Measurements from ENCODE around the gene R3HDM4. TPM values are rescaled to one million over a fixed set of nuclear protein-coding genes. Genes with fewer than 3 reads are reported as not detected.

The R3HDM4 gene
- total RNA-seq, 1 experiment from 2014 or later = 57.7 TPM

DNA sequence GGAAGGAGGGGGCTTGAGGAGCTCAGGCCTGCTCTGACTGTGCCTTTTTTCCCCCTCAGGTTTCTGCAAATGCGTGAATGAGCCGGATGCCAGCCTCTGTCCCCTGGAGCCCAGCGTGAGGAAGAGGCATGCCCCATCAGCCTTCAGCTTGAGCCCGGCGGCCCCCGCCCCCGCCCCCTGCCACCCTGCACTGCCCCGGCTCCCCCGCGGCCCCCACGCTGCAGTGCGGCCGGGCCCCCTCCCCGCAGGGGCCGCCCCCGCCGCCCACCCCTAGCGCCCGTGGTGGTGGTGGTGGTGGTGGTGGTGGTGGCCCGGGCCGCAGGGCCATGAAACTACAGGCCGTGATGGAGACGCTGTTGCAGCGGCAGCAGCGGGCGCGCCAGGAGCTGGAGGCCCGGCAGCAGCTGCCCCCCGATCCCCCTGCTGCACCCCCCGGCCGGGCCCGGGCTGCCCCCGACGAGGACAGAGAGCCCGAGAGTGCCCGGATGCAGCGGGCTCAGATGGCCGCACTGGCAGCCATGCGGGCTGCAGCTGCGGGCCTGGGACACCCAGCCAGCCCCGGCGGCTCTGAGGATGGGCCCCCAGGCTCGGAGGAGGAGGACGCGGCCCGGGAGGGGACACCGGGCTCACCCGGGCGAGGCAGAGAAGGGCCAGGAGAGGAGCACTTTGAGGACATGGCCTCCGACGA lies 16.3 kb upstream of the R3HDM4 start:
- Histone ChIP-seq H3K36me3 (ENCODE audit: control insufficient read depth, insufficient read depth, low read length) (peaks cover 3% of the 10 kb centered on the region), H3K9me3 (no peaks in the 10 kb centered on the region), H3K4me3 (ENCODE audit: low read depth, low read length) (no peak overlapping the region), H3K4me1 (peaks cover 34% of the 10 kb centered on the region), H3K27me3 (replicated peaks; ENCODE audit: control insufficient read depth, insufficient read depth, low read length) (no peaks in the 10 kb centered on the region)
- H3K36me3 Mint-ChIP-seq (ENCODE audit: insufficient read depth, unreplicated experiment) = peaks cover 57% of the 10 kb centered on the region
- CTCF ChIA-PET = no interaction called here
- H3K4me1 Mint-ChIP-seq (ENCODE audit: low read depth, unreplicated experiment) = no peaks in the 10 kb centered on the region
- H3K27ac Mint-ChIP-seq (ENCODE audit: unreplicated experiment) = no peak overlapping the region
- intact Hi-C loops (cut with micrococcal nuclease; ENCODE audit: unreplicated experiment) = no loop called here
- no peaks in the 10 kb centered on the region for H3K9me3 Mint-ChIP-seq (ENCODE audit: unreplicated experiment)
- no peaks in the 10 kb centered on the region for H3K27me3 Mint-ChIP-seq (ENCODE audit: insufficient read depth, unreplicated experiment)
- no peak for TF ChIP-seq CTCF (IDR thresholded peaks at IDR 0.05; ENCODE audit: insufficient read depth in 1 of 2, low read depth in 1 of 2, low read length in 1 of 2, severe bottlenecking in 1 of 2, unreplicated experiment in 1 of 2)
- H3K4me3 Mint-ChIP-seq (ENCODE audit: unreplicated experiment) = no peak overlapping the region
- BruUV-seq (replicated peaks) = no TSS peak
- no peak for DNase-seq
- POLR2A ChIA-PET = no interaction called here

DNA sequence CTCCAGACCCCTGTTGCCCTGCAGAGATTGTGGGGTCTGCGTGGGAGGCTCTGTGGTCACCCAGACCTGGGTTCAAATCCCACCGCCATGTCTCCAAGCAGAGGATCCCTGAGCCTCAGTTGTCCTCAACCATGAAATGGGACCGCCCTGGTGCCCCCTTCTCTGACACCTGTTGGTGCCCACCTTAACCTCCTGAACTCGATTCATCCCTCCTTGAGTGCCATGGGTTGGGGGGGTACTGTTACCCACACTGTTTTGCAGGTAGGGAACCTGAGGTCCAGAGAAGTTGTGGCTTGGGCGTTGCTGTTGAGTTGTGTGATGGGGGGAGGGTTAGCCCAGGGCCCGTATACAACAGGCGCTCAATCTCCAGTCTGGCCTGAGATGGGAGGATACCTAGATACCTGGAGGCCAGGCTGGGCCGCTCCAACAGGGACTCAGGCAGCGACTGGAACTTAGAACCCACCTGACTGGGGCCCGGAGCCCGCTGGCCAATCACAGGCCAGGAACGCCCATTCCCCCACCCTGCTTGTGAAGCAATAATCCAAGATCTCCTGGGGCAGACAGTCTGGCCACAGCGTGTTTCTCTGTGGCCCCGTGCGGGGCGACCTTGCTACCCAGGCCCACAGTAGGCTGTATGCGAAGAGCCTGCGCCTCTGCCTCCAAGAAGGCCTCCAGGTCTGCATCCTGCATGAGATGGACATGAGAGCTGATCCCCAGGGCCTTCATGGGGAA lies 15.6 kb upstream of the R3HDM4 start:
- intact Hi-C loops (cut with micrococcal nuclease; ENCODE audit: unreplicated experiment) = no loop called here
- no peaks in the 10 kb centered on the region for H3K9me3 Mint-ChIP-seq (ENCODE audit: unreplicated experiment)
- no peaks in the 10 kb centered on the region for H3K4me1 Mint-ChIP-seq (ENCODE audit: low read depth, unreplicated experiment)
- no peaks in the 10 kb centered on the region for H3K27me3 ChIP-seq (replicated peaks; ENCODE audit: control insufficient read depth, insufficient read depth, low read length)
- CTCF ChIA-PET = no interaction called here
- peaks cover 3% of the 10 kb centered on the region for H3K36me3 ChIP-seq (ENCODE audit: control insufficient read depth, insufficient read depth, low read length)
- no peak overlapping the region for H3K27ac Mint-ChIP-seq (ENCODE audit: unreplicated experiment)
- H3K9me3 ChIP-seq = no peaks in the 10 kb centered on the region
- H3K4me3 ChIP-seq (ENCODE audit: low read depth, low read length) = peak overlapping the region; percentile 98
- POLR2A ChIA-PET = no interaction called here
- no peak for TF ChIP-seq CTCF (IDR thresholded peaks at IDR 0.05; ENCODE audit: insufficient read depth in 1 of 2, low read depth in 1 of 2, low read length in 1 of 2, severe bottlenecking in 1 of 2, unreplicated experiment in 1 of 2)
- peaks cover 50% of the 10 kb centered on the region for H3K36me3 Mint-ChIP-seq (ENCODE audit: insufficient read depth, unreplicated experiment)
- H3K27me3 Mint-ChIP-seq (ENCODE audit: insufficient read depth, unreplicated experiment) = no peaks in the 10 kb centered on the region
- H3K4me3 Mint-ChIP-seq (ENCODE audit: unreplicated experiment) = peak overlapping the region; percentile 85
- H3K4me1 ChIP-seq = peaks cover 41% of the 10 kb centered on the region
- BruUV-seq (replicated peaks) = TSS peak; percentile 13
- no peak for DNase-seq

DNA sequence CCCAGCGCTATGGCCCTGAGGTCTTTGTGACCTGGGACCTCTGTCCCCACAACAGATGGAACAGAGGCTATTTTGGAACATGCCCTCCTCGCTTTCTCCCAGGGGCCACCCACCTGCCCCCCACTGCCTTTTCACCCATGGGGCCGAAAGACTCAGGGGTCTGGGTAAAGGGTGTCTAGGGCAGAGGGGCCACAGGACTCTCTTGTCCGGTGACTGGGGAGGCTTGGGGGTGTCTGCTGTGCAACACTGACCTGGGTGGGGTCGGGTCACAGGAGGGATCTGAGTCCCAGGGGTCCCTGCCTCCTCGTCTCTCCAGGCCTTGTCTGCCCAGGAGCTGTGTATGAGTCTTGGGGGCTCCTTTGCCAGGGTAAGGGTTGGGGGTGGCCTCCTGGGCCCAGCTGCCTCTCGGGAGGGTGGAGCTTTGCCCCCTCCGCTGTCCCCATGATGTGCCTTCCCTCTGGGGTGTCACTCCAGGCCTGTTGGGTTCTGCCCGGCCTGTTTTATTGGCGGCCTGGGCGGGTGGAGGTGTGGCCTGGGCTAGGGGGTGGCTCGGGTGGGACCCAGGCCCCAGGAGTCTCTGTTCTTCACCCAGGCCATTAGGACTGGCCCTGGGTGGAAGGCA lies 14.9 kb upstream of the R3HDM4 start:
- Mint-ChIP-seq H3K4me1 (ENCODE audit: low read depth, unreplicated experiment) (no peaks in the 10 kb centered on the region), H3K4me3 (ENCODE audit: unreplicated experiment) (peak overlapping the region; percentile 85), H3K27ac (ENCODE audit: unreplicated experiment) (no peak overlapping the region), H3K27me3 (ENCODE audit: insufficient read depth, unreplicated experiment) (no peaks in the 10 kb centered on the region), H3K36me3 (ENCODE audit: insufficient read depth, unreplicated experiment) (peaks cover 42% of the 10 kb centered on the region), H3K9me3 (ENCODE audit: unreplicated experiment) (no peaks in the 10 kb centered on the region)
- TF ChIP-seq CTCF (IDR thresholded peaks at IDR 0.05; ENCODE audit: insufficient read depth in 1 of 2, low read depth in 1 of 2, low read length in 1 of 2, severe bottlenecking in 1 of 2, unreplicated experiment in 1 of 2) = no peak
- CTCF ChIA-PET = no interaction called here
- Histone ChIP-seq H3K4me3 (ENCODE audit: low read depth, low read length) (peak overlapping the region; percentile 98), H3K4me1 (peaks cover 41% of the 10 kb centered on the region), H3K27me3 (replicated peaks; ENCODE audit: control insufficient read depth, insufficient read depth, low read length) (no peaks in the 10 kb centered on the region), H3K36me3 (ENCODE audit: control insufficient read depth, insufficient read depth, low read length) (peaks cover 3% of the 10 kb centered on the region), H3K9me3 (no peaks in the 10 kb centered on the region)
- POLR2A ChIA-PET = no interaction called here
- no peak for DNase-seq
- intact Hi-C loops (cut with micrococcal nuclease; ENCODE audit: unreplicated experiment) = no loop called here
- no TSS peak for BruUV-seq (replicated peaks)
